Muscle of back (tissue), 11 donors: ENCODE data around the gene LMOD1. TPM values are rescaled to one million over a fixed set of nuclear protein-coding genes. Genes with fewer than 3 reads are reported as not detected.

Experiments
- DNase-seq, 3 donors: peaks; one replicate each; pipeline versions ENCODE4 v3.0.0 to v3.0.0-alpha.2; 2013
- polyA plus RNA-seq, 10 donors: library from polyadenylated mRNA; unstranded; fragments of 120-200 nt; gene quantifications; one replicate each; pipeline ENCODE4 v1.2.1, GENCODE V29; 2013; ENCODE audit not compliant: insufficient read length in 10 of 10

LMOD1 gene
- polyA plus RNA-seq, 10 donors = 12.8 to 46.5 (median 32.4) TPM

DNA sequence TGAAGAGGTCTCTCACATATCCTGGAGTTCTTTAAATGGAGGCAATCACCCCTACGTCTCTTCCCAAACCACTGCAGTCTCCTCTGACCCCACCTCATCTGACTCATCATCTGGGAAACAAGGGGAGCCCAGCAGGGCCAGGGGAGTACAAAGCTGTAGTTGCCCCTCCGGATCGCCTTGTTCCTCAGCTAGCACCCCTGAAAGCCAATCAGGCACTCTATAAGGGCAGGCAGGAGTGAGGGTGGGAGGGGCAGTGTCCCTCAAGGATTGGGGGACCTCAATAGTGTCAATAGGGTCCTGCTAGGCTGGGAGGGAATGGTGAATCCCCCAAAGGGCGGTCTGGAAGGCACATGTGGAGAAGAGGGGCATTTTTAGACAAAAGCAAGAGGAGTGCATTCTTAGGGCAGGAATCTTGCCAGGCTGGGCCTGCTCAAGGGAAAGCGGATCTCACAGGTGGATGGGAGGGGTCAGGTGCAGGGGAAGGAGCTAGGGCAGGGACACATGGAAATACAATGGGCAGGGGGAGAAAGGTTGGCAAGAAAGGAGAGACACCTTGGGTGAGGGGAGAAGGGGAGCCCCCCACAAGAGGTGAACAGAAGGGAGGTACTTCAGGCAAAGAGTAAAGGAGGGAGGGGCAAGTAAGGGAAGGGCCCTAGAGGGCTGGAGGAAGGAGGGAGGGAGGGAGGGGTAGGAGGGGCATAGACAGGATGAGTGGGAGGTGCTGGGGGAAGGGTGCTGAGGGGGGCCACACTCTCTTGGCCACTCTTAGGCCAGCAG lies 51.8 kb downstream of the LMOD1 start:
- DNase-seq = no peak

DNA sequence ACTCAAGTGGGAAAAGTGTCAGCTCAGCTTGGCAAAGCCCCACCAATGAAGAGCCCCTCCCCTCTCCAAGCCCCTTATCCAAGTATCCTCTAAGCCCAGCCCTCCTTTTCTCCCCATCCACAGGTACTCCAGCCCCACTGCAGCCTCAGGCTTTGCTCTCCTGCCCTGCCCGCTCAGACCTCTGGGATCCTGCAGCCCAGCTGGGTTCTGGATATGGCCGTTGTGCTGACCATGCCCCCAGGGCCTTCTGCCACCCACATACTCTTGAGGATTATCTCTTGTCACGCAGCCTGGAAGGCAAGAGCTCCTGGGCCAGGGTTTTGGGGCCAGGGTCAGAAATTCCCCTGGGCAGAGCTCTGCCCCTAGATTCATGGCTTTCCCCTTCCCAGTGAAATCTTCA lies 52.9 kb downstream of the LMOD1 start:
- no peak for DNase-seq

DNA sequence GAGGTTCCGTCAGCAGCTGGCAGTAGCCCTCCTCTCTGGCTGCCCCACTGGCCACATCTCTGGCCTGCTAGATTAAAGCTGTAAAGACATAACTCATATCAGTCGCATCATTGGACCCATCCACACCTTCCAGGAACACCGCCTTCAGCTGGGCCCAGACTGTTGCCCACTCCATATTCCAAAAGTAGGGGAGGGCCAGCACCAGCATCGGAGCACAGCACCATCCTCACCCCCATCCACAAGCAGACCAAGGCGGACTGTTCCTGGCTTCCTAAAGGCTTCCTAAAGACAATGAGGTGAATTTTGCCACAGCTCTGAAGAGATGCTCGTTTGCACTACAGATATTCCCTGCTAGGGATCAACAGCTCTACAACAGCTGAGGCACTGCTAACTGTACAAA lies 54.1 kb downstream of the LMOD1 start:
- DNase-seq = no peak

- no peak for DNase-seq
These were observed 54.8 kb downstream of the LMOD1 start for GRCh38 chr1:201891451-201892045.

GRCh38 chr1:201890806-201891450 lies 55.4 kb downstream of the LMOD1 start:
- DNase-seq = no peak

DNA sequence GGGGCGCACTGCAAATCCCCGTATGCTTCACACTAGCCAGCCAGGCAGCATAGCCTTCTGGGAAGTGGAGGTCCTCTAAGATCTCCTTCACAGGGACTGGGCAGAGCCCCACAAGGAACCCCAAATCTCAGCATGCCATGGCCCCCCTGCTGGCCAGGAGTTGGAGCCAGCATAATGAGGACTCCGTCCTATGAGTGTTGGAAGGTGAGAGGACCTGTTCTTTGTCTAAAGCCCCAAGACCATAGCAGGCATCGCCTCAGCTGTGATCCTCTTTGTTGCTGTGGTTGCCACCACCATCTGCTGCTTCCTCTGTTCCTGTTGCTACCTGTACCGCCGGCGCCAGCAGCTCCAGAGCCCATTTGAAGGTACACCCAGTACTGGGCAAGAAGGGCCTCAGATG lies 56.1 kb downstream of the LMOD1 start:
- DNase-seq = no peak

DNA sequence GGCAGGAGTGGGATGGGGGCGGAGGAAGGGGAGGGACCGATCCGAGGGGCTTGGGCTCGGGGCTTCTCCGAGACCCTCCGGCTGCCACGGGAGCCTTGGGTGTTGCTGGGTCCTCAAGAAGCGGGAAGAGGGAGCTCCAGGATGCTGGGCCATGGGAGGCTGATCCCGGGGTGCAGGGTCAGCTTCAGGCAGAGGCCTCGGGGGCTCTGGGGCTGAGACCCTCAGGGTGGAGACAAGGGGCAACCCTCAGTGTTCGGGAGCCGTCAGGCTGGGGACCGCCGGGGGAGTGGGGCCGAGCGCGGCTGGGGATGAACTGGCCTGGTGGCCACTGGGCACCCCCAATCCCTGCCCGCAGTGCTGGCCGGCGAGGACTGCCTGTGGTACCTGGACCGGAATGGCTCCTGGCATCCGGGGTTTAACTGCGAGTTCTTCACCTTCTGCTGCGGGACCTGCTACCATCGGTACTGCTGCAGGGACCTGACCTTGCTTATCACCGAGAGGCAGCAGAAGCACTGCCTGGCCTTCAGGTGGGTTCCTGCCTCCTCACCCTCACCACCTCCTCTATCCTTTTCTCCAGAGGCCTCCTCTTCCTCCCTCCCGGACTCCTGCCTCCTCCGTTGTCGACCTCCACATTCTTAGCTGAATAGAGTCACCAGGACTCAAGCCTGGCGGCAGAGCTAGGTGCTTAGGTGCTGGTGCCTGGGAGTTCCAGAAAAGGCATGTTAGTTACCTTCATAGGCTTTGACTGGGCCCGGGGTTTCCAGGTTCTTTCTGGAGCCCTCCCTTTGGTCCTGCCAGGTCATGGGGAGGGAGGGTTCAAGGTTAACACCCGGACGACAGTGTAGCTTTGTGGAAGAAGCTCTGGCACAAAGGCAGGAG lies 57.0 kb downstream of the LMOD1 start:
- DNase-seq = no peak

DNA sequence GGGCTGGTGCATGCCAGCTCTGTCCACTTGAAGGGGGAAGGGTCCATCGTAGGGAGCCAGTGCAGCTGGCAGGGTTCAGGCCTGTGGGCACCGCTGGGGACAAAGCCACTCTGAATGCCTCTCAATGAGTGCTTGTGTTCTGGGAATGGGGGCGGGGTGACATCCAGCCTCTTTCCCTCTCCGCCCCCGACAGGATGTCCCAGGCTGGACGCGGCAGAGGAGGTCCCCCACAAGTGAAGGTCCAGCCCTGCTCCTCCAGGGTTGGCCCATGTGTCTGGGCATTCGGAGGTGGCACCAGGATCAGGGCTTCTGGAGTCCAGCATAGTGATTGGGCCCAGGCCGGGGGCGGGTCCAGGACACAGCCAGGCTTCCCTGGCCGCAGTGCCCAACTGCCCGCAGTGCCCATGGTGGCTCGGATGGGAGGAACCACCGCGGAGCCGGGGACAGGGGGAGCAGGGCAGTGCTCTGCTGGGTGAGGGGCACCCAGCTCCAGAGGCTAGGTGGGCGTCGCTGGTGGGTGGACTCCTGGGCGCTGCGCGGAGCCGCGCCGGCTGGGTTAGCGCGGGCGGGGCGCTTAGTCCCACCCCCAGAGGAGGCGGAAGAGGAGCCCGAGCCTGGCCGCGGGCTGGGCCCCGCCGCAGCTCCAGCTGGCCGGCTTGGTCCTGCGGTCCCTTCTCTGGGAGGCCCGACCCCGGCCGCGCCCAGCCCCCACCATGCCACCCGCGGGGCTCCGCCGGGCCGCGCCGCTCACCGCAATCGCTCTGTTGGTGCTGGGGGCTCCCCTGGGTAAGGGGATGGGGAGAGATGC lies 57.9 kb downstream of the LMOD1 start, which contains the start of gene SHISA4:
Gene SHISA4, plus strand, starts transcription at position 617 of the 808 bp plus-strand sequence. Its CDS starts 97 bp downstream, at position 714.
- DNase-seq = peak in 2 of 3 donors; percentile 61 to 84

GRCh38 chr1:201887116-201887866 lies 59.1 kb downstream of the LMOD1 start:
- DNase-seq = no peak

- no peak for DNase-seq
These were observed 60.1 kb downstream of the LMOD1 start for GRCh38 chr1:201886103-201886885.

DNA sequence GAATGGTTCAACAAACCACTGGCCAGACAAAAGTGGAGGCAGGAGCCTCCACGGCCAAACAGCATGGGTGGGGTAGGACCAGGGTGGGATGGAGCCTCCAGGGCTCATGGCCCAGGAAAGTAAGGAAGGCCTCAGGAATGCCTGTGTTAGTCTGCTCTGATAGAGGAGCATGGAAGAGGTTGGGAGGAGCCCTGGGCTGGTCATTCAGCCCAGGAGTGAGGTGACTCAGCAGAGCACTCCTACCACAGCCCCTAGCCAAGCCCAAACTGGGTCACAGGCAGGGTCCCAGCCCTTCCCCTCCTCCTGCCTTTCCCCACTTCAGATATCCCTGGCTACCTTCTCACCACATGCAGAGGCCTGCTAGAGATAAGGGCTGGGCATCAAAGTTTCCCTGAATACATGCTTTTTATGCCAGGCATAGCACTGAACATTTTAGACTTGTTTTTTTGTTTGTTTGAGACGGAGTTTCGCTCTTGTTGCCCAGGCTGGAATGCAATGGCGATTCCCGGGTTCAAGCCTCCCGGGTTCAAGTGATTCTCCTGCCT lies 60.7 kb downstream of the LMOD1 start:
- no peak for DNase-seq

DNA sequence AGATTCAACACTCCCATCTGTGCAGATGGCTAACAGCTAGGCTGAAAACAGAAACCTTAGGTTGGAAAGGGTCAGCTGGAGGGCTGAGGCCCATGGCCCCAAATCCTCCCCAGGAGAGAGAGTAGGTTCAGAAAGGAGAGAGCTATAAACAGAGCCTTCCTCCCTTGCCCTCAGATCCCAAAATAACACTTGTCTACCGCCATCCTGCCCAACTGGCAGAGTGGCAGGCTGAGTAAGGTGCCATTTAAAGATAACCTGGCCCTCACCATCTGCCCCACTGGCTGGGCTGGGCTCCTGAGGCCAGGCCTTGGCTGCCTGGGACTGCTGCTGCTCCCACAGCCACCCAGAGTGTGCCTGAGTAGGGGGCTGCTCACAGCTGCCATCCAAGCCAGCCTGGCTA lies 61.9 kb downstream of the LMOD1 start:
- DNase-seq = peak in 2 of 3 donors; percentile 34 to 48

DNA sequence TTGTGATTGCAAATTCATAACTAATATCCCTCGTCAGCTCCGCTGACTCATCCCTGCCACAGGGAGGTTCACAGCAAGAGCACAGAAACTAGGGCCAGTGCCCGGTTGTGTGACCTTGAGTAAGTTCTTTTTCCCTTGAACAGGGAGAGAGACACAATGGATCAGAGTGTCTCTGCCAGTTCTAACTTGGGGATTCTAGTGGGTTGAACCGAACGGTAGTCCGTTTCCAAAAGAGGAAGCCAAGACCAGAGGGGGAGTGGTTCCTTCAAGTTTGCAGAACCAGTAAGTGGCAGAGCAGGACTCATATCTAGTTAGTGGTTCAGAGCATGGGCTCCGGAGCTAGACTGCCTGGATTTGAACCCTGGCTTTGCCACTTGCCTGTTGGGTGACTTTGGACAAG lies 62.6 kb downstream of the LMOD1 start:
- no peak for DNase-seq

GRCh38 chr1:201883266-201883665 lies 63.1 kb downstream of the LMOD1 start:
- DNase-seq = no peak

DNA sequence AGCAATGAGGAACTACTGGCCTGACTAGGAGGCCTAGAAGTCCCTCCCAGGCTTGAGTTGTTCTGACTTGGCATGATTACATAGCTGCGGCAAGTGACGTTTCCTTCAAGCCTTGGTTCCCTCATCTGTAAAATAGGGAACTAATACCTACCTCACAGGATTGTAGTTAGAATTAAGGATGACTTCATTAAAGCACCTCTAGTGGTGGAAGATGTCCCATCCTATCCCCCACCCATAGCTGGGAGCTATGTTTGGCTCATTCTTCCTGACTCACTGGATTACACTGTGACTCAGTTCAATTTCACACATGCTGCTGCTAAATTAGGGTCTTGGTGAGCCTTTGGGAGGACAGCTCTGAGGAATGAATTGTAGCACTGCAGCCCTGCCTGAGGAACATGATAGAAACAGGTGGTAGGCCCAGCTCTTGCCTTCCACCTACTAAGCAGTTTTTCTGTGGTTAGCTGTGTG lies 63.6 kb downstream of the LMOD1 start:
- peak; percentile 40 to 84 (median 43) for DNase-seq

- DNase-seq = no peak
These were observed 64.7 kb downstream of the LMOD1 start for GRCh38 chr1:201881617-201882016.

- DNase-seq = no peak
These were observed 65.3 kb downstream of the LMOD1 start for GRCh38 chr1:201880928-201881571.

- peak; percentile 36 to 54 (median 37) for DNase-seq
These were observed 68.4 kb downstream of the LMOD1 start for GRCh38 chr1:201877877-201878401.
